ENCODE measurements around the gene FANCD2.
"Not testable (repeated sequence)": the region's sequence is repeated elsewhere in the genome, so short reads cannot be mapped to it uniquely, and the experiment has no call there.

Gene FANCD2

DNA sequence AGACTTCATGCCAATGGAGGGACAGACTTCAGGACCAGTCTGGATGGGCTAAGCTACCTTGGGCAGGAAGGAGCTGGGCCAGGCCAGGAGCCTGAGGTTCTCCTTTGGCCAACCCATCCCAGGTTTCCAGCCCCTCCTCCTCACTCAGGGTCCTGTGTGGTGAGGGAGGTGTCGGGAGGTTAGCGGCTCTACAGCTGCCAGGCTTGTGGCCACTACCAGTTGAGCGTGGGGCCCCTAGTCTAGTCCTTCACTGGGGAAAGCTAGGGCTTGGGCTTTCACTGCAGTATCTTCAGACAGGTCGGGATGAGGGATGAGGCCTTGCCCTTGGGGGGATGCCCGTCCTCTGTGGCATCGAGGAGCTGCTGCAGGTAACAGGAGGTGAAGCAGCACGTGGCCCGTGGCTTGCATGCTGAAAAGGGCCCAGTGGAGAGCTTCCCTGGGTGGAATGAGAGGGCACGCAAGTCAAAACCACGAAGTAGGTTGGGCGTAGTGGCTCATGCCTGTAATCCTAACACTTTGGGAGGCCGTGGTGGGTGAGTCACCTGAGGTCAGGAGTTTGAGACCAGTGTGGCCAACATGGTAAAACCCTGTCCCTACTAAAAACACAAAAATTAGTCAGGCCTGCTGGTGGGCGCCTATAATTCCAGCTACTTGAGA, 8.5 kb upstream of the FANCD2 start:
- TF ChIP-seq, protein P1, sequence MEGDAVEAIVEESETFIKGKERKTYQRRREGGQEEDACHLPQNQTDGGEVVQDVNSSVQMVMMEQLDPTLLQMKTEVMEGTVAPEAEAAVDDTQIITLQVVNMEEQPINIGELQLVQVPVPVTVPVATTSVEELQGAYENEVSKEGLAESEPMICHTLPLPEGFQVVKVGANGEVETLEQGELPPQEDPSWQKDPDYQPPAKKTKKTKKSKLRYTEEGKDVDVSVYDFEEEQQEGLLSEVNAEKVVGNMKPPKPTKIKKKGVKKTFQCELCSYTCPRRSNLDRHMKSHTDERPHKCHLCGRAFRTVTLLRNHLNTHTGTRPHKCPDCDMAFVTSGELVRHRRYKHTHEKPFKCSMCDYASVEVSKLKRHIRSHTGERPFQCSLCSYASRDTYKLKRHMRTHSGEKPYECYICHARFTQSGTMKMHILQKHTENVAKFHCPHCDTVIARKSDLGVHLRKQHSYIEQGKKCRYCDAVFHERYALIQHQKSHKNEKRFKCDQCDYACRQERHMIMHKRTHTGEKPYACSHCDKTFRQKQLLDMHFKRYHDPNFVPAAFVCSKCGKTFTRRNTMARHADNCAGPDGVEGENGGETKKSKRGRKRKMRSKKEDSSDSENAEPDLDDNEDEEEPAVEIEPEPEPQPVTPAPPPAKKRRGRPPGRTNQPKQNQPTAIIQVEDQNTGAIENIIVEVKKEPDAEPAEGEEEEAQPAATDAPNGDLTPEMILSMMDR (IDR thresholded peaks at IDR 0.05), result no peak
- no peak for TF ChIP-seq ZFX (IDR thresholded peaks at IDR 0.05; ENCODE audit: borderline replicate concordance)
- H3K27ac ChIP-seq, result no peak overlapping the region

DNA sequence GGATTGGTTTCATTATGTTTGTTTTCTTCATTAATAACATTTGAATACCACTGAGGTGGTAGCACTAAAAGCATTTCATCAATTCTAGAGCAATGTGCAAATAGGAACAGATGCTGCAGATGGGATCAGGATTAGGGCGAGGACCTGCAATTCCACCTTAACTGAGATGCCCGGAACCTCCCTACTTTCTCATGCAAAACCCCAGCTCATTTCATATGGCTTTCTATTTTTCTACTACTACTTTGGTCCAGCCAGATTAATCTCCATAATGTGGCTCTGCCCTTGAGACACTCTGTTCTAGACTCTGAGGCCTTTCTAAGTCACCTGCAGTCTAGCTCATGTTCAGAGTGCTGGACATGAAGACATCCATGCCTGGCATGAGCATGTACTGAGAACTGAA, 7.4 kb upstream of the FANCD2 start:
- H3K27ac ChIP-seq, result not testable (repeated sequence)

DNA sequence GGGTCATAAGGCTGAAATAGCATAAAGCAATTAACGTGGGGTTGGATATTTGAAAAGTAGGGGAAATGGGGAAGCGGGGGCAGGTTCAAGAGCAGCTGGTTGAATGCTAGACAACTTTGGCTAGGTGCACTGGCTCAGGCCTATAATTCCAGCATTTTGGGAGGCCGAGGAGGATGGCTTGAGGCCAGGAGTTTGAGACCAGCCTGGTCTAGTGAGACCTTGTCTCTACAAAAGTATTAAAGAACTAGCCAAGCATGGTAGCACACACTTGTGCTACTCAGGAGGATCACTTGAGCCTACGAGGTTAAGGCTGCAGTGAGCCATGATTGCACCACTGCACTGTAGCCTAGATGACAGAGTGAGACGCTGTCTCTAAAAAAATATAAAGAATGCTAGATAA, 6.9 kb upstream of the FANCD2 start:
- H3K27ac ChIP-seq, result no peak overlapping the region
- TF ChIP-seq ZFX (IDR thresholded peaks at IDR 0.05; ENCODE audit: borderline replicate concordance), result no peak
- TF ChIP-seq, protein P1 (IDR thresholded peaks at IDR 0.05), result no peak

DNA sequence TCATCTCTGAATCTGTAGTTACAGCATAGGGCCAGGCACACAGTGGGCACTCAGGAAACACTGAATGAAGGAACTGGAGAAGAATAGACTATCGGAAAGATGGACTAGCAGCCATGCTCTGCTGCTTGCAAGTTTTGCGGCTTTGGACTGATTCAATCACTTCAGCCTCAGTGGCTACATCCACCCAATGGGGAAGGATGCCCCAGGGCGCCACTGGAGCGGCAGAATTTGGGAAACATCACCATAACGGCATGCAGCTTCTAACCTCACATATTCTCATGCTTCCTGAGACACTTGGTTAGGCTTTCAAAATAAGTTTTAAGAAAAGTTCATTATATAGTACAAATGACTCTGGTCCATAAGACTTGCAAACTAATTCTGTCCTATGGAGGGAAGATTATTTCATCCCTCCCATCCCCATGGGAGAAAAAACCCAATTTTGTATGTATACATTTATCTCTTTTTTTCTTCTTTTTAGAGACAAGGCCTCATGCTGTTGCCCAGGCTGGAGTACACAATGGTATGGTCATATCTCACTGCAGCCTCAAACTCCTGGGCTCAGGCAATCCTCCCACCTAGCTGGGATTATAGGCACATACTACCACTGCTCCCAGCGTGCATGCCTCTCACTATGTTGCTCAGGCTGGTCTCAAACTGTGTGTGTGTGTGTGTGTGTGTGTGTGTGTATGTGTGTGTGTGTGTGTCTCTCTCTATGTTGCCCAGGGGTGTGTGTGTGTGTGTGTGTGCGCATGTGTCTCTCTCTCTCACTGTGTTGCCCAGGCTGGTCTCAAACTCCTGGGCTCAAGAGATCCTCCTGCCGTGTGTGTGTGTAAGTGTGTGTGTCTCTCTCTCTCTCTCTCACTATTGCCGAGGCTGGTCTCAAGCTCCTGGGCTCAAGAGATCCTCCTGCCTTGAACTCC, 4.1 kb upstream of the FANCD2 start:
- TF ChIP-seq ZFX (IDR thresholded peaks at IDR 0.05; ENCODE audit: borderline replicate concordance), result no peak
- TF ChIP-seq, protein P1 (IDR thresholded peaks at IDR 0.05), result no peak
- no peak overlapping the region for H3K27ac ChIP-seq

DNA sequence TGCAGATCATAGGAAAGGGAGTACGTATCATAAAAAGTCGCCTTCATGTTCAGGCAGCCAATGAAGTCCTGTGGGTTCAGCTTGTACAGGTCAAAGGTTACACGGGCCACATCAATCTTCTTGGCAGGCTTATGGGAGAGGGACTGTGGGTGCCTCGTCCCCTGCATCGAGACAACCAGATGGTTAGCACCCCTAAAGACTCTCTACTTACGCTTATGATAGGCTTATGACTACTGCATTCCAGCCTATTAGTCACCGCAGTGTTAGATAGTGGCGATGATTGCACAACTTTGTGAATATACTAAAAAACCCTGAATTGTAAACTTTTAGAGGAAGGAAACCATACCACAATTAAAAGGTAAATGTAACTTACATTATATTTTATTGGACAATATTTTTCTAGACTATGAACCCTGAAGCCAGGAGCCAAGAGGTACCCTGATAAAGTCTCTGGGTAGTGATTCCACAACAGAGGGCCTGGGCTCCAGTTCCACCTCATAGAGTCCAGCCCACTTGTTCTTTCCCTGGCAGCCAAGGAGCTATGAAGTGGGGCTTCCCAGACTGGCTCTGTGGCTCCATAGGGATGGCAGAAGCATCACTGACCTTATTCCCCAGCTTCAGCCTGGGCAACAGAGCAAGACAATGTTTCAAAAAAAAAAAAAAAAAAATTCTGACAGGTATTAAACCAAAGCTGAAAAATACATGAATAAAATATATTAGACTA, 2.5 kb upstream of the FANCD2 start:
- no peak overlapping the region for H3K27ac ChIP-seq
- TF ChIP-seq, protein P1 (IDR thresholded peaks at IDR 0.05), result no peak
- TF ChIP-seq ZFX (IDR thresholded peaks at IDR 0.05; ENCODE audit: borderline replicate concordance), result no peak

DNA sequence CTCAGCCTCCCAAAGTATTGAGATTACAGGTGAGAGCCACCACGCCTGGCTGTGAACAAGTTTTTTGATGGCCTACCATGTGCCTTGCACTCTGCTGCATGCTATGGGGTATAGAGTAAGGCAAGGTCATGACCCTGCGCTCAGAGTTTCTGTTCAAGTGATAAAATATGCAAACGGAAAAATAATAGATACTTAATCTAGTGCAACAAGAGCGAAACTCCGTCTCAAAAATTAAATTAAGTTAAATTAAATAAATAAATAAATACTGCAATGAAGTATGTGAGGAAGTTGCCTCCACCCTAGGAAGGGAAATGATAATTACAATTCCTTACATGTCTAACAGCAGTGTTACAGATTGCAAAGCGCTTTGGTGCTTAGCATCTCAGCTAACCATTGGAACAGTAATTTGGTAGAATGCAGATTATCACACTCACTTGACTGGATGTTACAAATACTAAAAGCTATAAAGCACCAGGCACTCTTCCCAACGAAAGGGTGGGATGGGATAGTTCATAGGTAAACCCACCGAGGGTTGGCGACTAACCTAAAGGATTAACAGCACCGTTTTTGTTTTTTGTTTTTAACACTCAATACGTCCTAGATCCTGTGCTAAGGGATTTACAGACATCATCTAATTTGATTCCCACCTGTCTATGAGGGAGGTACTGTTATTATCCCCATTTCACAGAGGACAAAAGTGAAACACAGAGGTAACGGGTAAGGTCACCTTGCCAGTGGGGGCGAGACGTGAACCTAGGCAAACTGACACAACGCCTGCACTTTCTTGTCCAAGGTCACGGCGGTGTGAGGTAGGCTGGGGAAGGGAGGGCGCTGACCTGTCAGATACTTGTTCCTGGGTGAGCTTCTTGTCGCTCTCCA, 793 bp upstream of the FANCD2 start:
- TF ChIP-seq ZFX (IDR thresholded peaks at IDR 0.05; ENCODE audit: borderline replicate concordance), result no peak
- TF ChIP-seq, protein P1 (IDR thresholded peaks at IDR 0.05), result no peak
- H3K27ac ChIP-seq, result peak overlapping the region; percentile 82

DNA sequence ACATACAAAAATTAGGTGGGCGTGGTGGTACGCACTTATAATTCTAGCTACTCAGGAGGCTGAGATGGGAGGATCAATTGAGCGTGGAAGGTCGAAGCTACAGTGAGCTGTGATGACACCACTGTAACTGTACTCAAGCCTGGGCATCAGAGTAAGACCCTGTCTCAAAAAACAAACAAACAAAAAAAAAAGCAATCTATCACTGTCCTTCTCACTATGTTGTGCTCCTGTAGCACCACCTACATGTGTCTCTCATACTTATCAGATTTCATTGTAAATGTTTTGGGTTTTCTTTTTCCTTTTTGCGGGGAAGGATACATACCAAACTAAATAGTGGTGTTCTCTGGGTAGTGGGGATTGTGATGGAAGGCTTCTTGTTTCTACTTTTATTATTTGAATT, 14.8 kb downstream of the FANCD2 start:
- H3K27ac ChIP-seq, result no peak overlapping the region
- TF ChIP-seq, protein P1 (IDR thresholded peaks at IDR 0.05), result no peak
- no peak for TF ChIP-seq ZFX (IDR thresholded peaks at IDR 0.05; ENCODE audit: borderline replicate concordance)
